HG02885 (cell line): ENCODE data around the gene UGT1A5.
"Not testable (repeated sequence)": the region's sequence is repeated elsewhere in the genome, so short reads cannot be mapped to it uniquely, and the experiment has no call there.

Experiments used
- ATAC-seq: cut with Tn5 transposase; IDR thresholded peaks from one replicate; pipeline ENCODE4 v1.9.1; 2021; ENCODE audit warnings: mild to moderate bottlenecking; ENCODE audit not compliant: unreplicated experiment, poor library complexity

UGT1A5 gene

GRCh38 chr2:233743464-233744259 is 31.0 kb downstream of the UGT1A5 start:
- ATAC-seq, result no peak

- ATAC-seq, result no peak
These were observed 32.5 kb downstream of the UGT1A5 start for GRCh38 chr2:233745073-233745755.

- not testable (repeated sequence) for ATAC-seq
These were observed 33.1 kb downstream of the UGT1A5 start for GRCh38 chr2:233745838-233746237.

- ATAC-seq, result no peak
These were observed 34.0 kb downstream of the UGT1A5 start for GRCh38 chr2:233746475-233747282.

GRCh38 chr2:233747283-233747544 is 34.5 kb downstream of the UGT1A5 start:
- no peak for ATAC-seq

GRCh38 chr2:233750689-233751088 is 38.0 kb downstream of the UGT1A5 start:
- not testable (repeated sequence) for ATAC-seq

- ATAC-seq, result not testable (repeated sequence)
These were observed 38.7 kb downstream of the UGT1A5 start for GRCh38 chr2:233751212-233752009.

DNA sequence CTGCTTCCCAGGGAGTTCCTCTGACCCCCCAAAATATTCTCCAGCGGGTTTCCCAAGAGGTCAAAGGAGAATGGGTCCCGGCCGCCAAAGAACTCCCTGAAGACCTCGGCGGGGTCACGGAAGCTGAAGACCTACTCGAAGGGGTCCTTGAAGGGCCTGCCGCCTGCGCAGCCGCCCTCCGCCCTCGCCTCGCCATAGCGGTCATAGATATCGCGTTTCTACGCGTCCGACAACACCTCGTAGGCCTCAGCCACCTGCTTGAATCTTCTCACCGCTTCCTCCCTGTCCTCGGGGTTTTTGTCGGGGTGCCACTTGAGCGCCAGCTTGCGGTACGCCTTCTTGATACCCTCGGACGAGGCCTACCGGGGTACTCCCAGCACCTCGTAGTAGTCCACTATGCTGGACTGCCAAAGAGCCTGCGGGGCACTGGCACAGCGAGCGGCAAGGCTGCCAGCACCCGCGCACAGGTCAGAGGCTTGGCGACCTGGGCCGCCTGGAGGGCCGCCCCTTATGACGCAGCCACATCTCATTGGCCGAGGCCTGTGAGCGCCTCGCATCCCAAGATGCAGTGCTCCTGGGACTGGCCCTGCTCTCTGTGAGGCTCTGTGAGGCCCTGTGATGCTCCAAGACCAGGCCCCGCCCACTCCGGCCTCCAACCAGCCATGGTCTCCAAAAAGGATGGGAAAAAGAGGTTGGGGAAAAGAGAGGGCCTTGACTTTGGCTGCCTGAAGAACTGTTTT is 42.3 kb downstream of the UGT1A5 start:
- no peak for ATAC-seq

DNA sequence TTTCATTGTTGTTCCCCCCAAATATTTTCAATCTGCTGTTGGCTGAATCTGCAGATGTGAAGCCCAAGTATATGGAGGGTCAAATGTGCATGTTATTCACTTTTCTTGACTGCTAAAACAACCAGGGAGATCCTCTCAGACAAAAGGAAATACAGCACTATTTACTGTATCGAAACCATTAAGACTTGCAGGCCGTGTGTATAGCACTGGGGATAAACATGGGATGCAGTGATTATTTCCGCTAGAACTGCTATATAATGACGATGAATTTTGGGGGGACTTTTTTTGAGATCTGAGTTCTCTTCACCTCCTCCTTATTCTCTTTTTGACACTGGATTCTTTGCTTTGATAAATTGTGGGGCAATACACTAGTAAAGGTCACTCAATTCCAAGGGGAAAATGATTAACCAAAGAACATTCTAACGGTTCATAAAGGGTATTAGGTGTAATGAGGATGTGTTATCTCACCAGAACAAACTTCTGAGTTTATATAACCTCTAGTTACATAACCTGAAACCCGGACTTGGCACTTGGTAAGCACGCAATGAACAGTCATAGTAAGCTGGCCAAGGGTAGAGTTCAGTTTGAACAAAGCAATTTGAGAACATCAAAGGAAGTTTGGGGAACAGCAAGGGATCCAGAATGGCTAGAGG is 43.8 kb downstream of the UGT1A5 start:
- ATAC-seq, result no peak

GRCh38 chr2:233758141-233758540 is 45.4 kb downstream of the UGT1A5 start:
- no peak for ATAC-seq

DNA sequence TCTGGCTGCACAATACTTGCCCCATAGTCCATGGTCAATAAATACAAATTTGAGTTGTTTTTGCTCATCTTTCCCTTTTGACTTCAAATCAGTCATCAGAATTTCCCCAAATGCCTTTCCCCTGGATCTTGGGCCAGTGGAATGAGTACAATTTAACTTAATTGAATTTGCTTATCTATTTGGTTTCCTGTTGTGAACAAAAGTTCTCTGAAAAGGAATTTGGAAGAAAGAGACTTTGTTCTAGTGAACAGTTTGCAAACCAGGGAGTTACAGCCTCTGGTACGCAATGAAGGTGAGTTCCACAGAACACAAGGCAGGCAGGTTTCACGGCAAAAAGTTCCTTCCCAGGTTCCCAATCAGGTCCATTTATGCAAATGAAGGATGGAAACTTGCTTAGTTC is 46.1 kb downstream of the UGT1A5 start:
- no peak for ATAC-seq

DNA sequence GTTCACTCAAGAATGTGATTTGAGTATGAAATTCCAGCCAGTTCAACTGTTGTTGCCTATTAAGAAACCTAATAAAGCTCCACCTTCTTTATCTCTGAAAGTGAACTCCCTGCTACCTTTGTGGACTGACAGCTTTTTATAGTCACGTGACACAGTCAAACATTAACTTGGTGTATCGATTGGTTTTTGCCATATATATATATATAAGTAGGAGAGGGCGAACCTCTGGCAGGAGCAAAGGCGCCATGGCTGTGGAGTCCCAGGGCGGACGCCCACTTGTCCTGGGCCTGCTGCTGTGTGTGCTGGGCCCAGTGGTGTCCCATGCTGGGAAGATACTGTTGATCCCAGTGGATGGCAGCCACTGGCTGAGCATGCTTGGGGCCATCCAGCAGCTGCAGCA is 47.3 kb downstream of the UGT1A5 start, which contains the start of gene UGT1A1:
UGT1A1 (plus strand) TSS at position 228 of the 400 bp plus-strand sequence; CDS start at position 246, 18 bp downstream.
- no peak for ATAC-seq

DNA sequence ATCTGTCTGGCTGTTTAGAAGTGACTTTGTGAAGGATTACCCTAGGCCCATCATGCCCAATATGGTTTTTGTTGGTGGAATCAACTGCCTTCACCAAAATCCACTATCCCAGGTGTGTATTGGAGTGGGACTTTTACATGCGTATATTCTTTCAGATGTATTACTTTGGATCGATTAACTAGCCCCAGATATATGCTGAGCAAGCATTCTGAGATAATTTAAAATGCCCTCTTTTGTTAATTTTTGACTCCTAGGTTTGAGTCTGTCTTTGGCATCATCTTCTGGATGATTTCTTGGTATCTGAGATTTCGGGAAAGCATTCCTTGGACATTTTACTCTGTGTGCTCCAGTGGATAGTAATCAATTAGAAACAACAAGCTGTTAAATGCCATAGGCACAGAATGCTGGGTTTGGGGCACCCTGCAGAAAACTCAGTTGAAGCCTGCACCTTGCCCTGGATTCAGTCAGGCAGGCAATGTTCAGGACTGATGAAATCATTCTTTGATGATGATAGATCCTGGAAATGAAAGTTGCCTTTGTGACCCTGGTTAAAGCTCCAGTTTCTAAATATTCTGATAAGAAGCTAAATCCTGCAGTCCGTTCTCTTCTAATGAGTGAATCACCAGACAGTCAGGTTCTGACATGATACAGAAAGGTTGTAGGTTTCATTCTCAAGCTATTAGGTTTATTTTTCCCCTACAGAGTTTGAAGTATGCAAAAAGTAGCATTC is 48.5 kb downstream of the UGT1A5 start:
- no peak for ATAC-seq

DNA sequence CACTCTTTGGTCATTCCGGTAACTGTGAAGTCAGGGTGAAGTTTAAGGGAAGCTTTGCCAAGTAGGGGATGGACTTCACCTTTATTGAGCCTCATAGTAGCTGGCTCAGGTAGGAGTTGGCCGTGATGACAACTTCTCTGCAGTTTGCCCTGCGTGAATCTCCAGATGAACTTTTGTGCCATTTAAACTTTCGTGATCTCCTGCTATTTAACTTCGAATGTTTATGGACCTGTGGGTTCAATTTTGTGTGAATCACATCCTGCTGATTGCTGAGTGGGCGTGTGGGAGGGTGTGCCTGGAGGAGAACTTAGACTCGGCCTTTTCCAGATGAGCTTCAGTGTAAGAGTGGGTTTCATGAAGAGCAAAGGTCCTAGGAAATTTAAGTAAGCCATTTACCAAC is 51.6 kb downstream of the UGT1A5 start:
- ATAC-seq, result no peak

DNA sequence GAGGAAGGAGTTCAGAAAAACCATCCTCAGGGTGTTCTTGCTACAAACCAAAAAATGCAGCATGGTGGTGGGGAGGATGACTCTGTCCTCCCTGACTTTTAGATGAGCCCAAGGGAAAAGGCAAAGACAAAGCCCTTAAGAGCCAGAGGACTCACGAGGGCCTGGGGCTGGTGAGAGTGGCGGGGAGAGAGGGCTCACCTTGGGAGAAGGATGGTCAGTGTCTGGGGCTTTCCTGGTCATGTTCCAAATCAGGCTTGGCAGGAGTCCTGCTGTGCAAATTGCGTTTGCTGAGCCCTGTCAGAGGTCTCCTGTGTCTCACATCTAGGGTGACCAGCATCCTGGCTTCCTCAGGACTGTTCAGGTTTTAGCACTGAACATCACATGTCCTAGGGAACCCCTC is 52.1 kb downstream of the UGT1A5 start:
- no peak for ATAC-seq

GRCh38 chr2:233766416-233766815 is 53.7 kb downstream of the UGT1A5 start:
- no peak for ATAC-seq

GRCh38 chr2:233768076-233768475 is 55.4 kb downstream of the UGT1A5 start:
- no peak for ATAC-seq

DNA sequence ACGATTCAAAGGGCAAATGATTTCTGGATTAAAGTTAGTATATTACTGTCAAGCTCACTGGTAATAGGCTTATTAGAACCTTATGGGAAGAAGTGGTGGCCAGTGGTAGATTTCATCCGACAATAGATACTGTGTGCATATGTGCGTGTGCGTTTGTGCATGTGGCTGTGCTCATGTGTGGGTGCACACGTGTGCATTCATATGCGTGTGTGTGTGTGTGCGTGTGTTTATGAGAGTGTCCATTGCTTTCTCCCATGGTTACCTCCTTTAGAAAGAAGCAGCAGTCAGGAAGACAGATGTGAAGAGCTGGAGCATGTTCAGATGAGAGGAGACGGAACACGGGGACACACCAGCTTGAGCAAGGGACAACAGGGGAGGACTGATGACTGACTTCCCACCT is 56.6 kb downstream of the UGT1A5 start:
- ATAC-seq, result no peak

GRCh38 chr2:233772153-233772552 is 59.4 kb downstream of the UGT1A5 start:
- ATAC-seq, result no peak
